Natural killer cell (primary cell): ENCODE results near the gene PBX2. TPM values are rescaled to one million over a fixed set of nuclear protein-coding genes. Genes with fewer than 3 reads are reported as not detected.
A peak's percentile ranks its signal among the peaks of the same experiment; 100 is the strongest.
"Not testable (repeated sequence)": the region's sequence is repeated elsewhere in the genome, so short reads cannot be mapped to it uniquely, and the experiment has no call there.

Experiments used
- ATAC-seq, 3 donors: fragments of 150-1000 bp in 2 of 3; fragments of 200-7000 bp in 1 of 3; cut with Tn5 transposase; 1 replicate in 1 of 3; 2 replicates in 2 of 3; pipeline ENCODE4 v1.10.0; 2021; ENCODE audit warnings: mild to moderate bottlenecking in 2 of 3, moderate library complexity in 2 of 3
- DNase-seq, 2 donors: peaks; one replicate each; pipeline versions ENCODE4 v3.0.0 to v3.0.0-alpha.2; 2013 to 2021; ENCODE audit warnings: mixed read lengths in 1 of 2
- H3K27ac ChIP-seq: one replicate; pipeline ENCODE4 v1.5.1; 2013; ENCODE audit warnings: mild to moderate bottlenecking, low read length
- H3K27me3 ChIP-seq: one replicate; pipeline ENCODE4 v1.6.1; 2013; ENCODE audit warnings: low read length; ENCODE audit not compliant: control insufficient read depth, insufficient read depth
- H3K36me3 ChIP-seq: one replicate; pipeline ENCODE4 v1.6.1; 2013; ENCODE audit warnings: low read length; ENCODE audit not compliant: control insufficient read depth, insufficient read depth
- H3K4me1 ChIP-seq: one replicate; pipeline ENCODE4 v1.6.1; 2013; ENCODE audit warnings: low read length; ENCODE audit not compliant: control insufficient read depth, insufficient read depth
- H3K4me3 ChIP-seq: one replicate; pipeline ENCODE4 v1.5.1; 2013; ENCODE audit warnings: low read length
- H3K9me3 ChIP-seq: one replicate; pipeline ENCODE4 v1.6.1; 2013; ENCODE audit warnings: low read length; ENCODE audit not compliant: control insufficient read depth, insufficient read depth
- H3K27ac Mint-ChIP-seq, 2 donors: one replicate each; pipeline ENCODE4 v1.8.0; 2022; ENCODE audit warnings: mild to moderate bottlenecking in 2 of 2, mixed read lengths in 2 of 2, moderate library complexity in 1 of 2
- H3K27me3 Mint-ChIP-seq, 2 donors: one replicate each; pipeline ENCODE4 v1.8.0; 2022; ENCODE audit warnings: low read depth in 2 of 2, mixed read lengths in 2 of 2
- H3K36me3 Mint-ChIP-seq: one replicate; pipeline ENCODE4 v1.8.0; 2022; ENCODE audit warnings: mixed read lengths
- H3K4me1 Mint-ChIP-seq, 2 donors: one replicate each; pipeline ENCODE4 v1.8.0; 2022; ENCODE audit warnings: mixed read lengths in 2 of 2
- H3K4me3 Mint-ChIP-seq: one replicate; pipeline ENCODE4 v1.8.0; 2022; ENCODE audit warnings: mild to moderate bottlenecking, moderate library complexity, mixed read lengths
- H3K9me3 Mint-ChIP-seq, 2 donors: one replicate each; pipeline ENCODE4 v1.8.0; 2022; ENCODE audit warnings: mixed read lengths in 2 of 2
- CTCF ChIP-seq: fragments of 200-600 bp; IDR thresholded peaks from one replicate; pipeline ENCODE4 v1.8.0; 2022; ENCODE audit warnings: antibody characterized with exemption
- WGBS: methylation state at CpG from one replicate; pipeline ENCODE4 v1.1.7; 2013; ENCODE audit warnings: missing lambda C conversion rate; ENCODE audit not compliant: insufficient coverage; 5-methylcytosine and 5-hydroxymethylcytosine counted together
- intact Hi-C: fragments of 100-400 bp; cut with micrococcal nuclease; formaldehyde crosslinking; loops from one replicate; pipeline ENCODE4 v1.14.2; 2022
- total RNA-seq, 4 donors: library from RNA; stranded (reverse); fragments of 120-200 nt in 1 of 4; gene quantifications; one replicate each; pipeline versions ENCODE4 v1.2.3 to v1.2.4, GENCODE V29; 2013 to 2022

The PBX2 gene
- total RNA-seq, 3 donors from 2014 or later (not counting 1 experiment from before 2014, with no cell fraction given) = 111 to 116 (median 112) TPM

- H3K27me3 Mint-ChIP-seq = no peaks in the 10 kb centered on the region
- peaks cover 58 to 81% of the 10 kb centered on the region in 2 donors for H3K4me1 Mint-ChIP-seq
- no peak for DNase-seq
- intact Hi-C loops = loop anchor here (1.0 to 10.0 kb wide), 2 partner anchors 11 to 215 kb away; partner anchors contain the start of genes DXO and RNF5
- Histone ChIP-seq H3K36me3 (peaks cover 27% of the 10 kb centered on the region), H3K27me3 (no peaks in the 10 kb centered on the region), H3K4me1 (peaks cover 75% of the 10 kb centered on the region), H3K27ac (peak overlapping the region; percentile 99), H3K4me3 (peak overlapping the region; percentile 69), H3K9me3 (no peaks in the 10 kb centered on the region)
- TF ChIP-seq CTCF = no peak
- ATAC-seq = no peak
- peaks cover 19% of the 10 kb centered on the region for H3K36me3 Mint-ChIP-seq
- H3K9me3 Mint-ChIP-seq = no peaks in the 10 kb centered on the region
- 0% methylated on average over 13 of the region's 23 CpGs for WGBS
- H3K27ac Mint-ChIP-seq = peak overlapping the region; percentile 99
- peak overlapping the region; percentile 88 for H3K4me3 Mint-ChIP-seq
Measured at GRCh38 chr6:32189742-32190053, 304 bp downstream of the PBX2 start.

GRCh38 chr6:32189069-32189741 is 797 bp downstream of the PBX2 start:
- Histone ChIP-seq H3K27me3 (no peaks in the 10 kb centered on the region), H3K36me3 (peaks cover 29% of the 10 kb centered on the region), H3K27ac (peak overlapping the region; percentile 99), H3K4me3 (peak overlapping the region; percentile 69), H3K4me1 (peaks cover 70% of the 10 kb centered on the region), H3K9me3 (no peaks in the 10 kb centered on the region)
- Mint-ChIP-seq H3K9me3 (no peaks in the 10 kb centered on the region), H3K4me1 (peaks cover 53 to 77% of the 10 kb centered on the region in 2 donors), H3K4me3 (peak overlapping the region; percentile 88), H3K36me3 (peaks cover 19% of the 10 kb centered on the region), H3K27ac (peak overlapping the region; percentile 99), H3K27me3 (no peaks in the 10 kb centered on the region)
- DNase-seq (no peak), ATAC-seq (no peak)
- intact Hi-C loops = no loop called here
- TF ChIP-seq CTCF = no peak
- WGBS = 3% methylated on average over 10 of the region's 10 CpGs

- no peak for TF ChIP-seq CTCF
- no peaks in the 10 kb centered on the region for H3K27me3 ChIP-seq
- peaks cover 19% of the 10 kb centered on the region for H3K36me3 Mint-ChIP-seq
- H3K27me3 Mint-ChIP-seq = no peaks in the 10 kb centered on the region
- peaks cover 46 to 74% of the 10 kb centered on the region in 2 donors for H3K4me1 Mint-ChIP-seq
- peak overlapping the region; percentile 99 for H3K27ac ChIP-seq
- 61% methylated on average over 11 of the region's 13 CpGs for WGBS
- H3K27ac Mint-ChIP-seq = peak overlapping the region; percentile 99
- H3K4me3 Mint-ChIP-seq = peak overlapping the region; percentile 88
- no peaks in the 10 kb centered on the region for H3K9me3 ChIP-seq
- no peaks in the 10 kb centered on the region for H3K9me3 Mint-ChIP-seq
- intact Hi-C loops = no loop called here
- no peak for ATAC-seq
- H3K4me1 ChIP-seq = peaks cover 65% of the 10 kb centered on the region
- DNase-seq = no peak
- H3K4me3 ChIP-seq = peak overlapping the region; percentile 69
- H3K36me3 ChIP-seq = peaks cover 33% of the 10 kb centered on the region
Measured at GRCh38 chr6:32188381-32189068, 1.5 kb downstream of the PBX2 start.

- H3K27me3 Mint-ChIP-seq, DNase-seq, H3K9me3 ChIP-seq, H3K9me3 Mint-ChIP-seq, H3K4me3 ChIP-seq, intact Hi-C loops, H3K27me3 ChIP-seq, H3K27ac ChIP-seq, ATAC-seq: not testable (repeated sequence)
- peaks cover 58% of the 10 kb centered on the region for H3K4me1 ChIP-seq
- Mint-ChIP-seq H3K27ac (peak overlapping the region; percentile 72 to 79), H3K4me1 (peaks cover 41 to 68% of the 10 kb centered on the region in 2 donors), H3K4me3 (peak overlapping the region; percentile 25), H3K36me3 (peaks cover 19% of the 10 kb centered on the region)
- 94% methylated on average over 13 of the region's 18 CpGs for WGBS
- H3K36me3 ChIP-seq = peaks cover 39% of the 10 kb centered on the region
Measured at GRCh38 chr6:32187725-32188380, 2.1 kb downstream of the PBX2 start.
